ENCODE measurements around the gene NME8.

The NME8 gene

DNA sequence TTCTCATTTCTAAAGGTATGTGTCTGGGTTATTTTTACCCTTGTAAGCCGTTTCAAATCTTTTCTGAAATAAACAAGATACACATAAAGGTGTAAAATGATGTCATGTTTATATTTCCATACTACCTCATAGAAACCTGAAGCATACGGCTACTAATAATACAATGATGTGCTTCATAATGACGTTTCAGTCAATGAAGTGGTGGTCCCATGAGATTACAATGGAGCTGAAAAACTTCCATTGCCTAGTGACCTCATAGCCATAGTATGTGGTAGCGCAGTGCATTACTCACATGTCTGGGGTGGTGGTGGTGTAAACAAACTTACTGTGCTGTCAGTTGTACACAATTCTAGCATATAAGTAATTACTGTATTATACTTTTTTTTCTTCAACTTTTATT lies 96.9 kb downstream of the NME8 start:
- DNase-seq (ENCODE audit: low read depth), result peak; percentile 49
- no peak overlapping the region for H3K4me3 ChIP-seq (replicated peaks; ENCODE audit: low read depth, low read length)
- TF ChIP-seq, protein P1, sequence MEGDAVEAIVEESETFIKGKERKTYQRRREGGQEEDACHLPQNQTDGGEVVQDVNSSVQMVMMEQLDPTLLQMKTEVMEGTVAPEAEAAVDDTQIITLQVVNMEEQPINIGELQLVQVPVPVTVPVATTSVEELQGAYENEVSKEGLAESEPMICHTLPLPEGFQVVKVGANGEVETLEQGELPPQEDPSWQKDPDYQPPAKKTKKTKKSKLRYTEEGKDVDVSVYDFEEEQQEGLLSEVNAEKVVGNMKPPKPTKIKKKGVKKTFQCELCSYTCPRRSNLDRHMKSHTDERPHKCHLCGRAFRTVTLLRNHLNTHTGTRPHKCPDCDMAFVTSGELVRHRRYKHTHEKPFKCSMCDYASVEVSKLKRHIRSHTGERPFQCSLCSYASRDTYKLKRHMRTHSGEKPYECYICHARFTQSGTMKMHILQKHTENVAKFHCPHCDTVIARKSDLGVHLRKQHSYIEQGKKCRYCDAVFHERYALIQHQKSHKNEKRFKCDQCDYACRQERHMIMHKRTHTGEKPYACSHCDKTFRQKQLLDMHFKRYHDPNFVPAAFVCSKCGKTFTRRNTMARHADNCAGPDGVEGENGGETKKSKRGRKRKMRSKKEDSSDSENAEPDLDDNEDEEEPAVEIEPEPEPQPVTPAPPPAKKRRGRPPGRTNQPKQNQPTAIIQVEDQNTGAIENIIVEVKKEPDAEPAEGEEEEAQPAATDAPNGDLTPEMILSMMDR (IDR thresholded peaks at IDR 0.05; ENCODE audit: low read length, missing control alignments), result no peak

GRCh38 chr7:37947138-37947940 lies 98.9 kb downstream of the NME8 start:
- H3K4me3 ChIP-seq (replicated peaks; ENCODE audit: low read depth, low read length), result no peak overlapping the region
- no peak for DNase-seq (ENCODE audit: low read depth)
- TF ChIP-seq, protein P1 (IDR thresholded peaks at IDR 0.05; ENCODE audit: low read length, missing control alignments), result no peak

DNA sequence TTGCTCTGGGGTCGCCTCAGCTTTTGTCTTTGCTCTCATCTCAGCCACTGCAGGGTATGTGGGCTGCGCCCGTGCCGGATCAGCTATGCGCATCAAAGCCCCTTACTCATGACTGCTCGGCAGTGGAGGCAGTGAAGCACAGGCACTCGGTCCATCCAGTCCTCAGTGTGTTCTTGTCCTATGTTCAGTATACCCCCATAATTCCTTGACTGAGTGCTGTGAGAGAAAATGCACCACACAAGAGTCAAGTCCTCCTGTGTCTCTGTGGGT lies 99.5 kb downstream of the NME8 start:
- no peak for DNase-seq (ENCODE audit: low read depth)
- TF ChIP-seq, protein P1 (IDR thresholded peaks at IDR 0.05; ENCODE audit: low read length, missing control alignments), result no peak
- no peak overlapping the region for H3K4me3 ChIP-seq (replicated peaks; ENCODE audit: low read depth, low read length)

Data from fibroblast of pulmonary artery (primary cell).